ENCODE results near the gene GAS1.

Gene GAS1, protein sequence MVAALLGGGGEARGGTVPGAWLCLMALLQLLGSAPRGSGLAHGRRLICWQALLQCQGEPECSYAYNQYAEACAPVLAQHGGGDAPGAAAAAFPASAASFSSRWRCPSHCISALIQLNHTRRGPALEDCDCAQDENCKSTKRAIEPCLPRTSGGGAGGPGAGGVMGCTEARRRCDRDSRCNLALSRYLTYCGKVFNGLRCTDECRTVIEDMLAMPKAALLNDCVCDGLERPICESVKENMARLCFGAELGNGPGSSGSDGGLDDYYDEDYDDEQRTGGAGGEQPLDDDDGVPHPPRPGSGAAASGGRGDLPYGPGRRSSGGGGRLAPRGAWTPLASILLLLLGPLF

DNA sequence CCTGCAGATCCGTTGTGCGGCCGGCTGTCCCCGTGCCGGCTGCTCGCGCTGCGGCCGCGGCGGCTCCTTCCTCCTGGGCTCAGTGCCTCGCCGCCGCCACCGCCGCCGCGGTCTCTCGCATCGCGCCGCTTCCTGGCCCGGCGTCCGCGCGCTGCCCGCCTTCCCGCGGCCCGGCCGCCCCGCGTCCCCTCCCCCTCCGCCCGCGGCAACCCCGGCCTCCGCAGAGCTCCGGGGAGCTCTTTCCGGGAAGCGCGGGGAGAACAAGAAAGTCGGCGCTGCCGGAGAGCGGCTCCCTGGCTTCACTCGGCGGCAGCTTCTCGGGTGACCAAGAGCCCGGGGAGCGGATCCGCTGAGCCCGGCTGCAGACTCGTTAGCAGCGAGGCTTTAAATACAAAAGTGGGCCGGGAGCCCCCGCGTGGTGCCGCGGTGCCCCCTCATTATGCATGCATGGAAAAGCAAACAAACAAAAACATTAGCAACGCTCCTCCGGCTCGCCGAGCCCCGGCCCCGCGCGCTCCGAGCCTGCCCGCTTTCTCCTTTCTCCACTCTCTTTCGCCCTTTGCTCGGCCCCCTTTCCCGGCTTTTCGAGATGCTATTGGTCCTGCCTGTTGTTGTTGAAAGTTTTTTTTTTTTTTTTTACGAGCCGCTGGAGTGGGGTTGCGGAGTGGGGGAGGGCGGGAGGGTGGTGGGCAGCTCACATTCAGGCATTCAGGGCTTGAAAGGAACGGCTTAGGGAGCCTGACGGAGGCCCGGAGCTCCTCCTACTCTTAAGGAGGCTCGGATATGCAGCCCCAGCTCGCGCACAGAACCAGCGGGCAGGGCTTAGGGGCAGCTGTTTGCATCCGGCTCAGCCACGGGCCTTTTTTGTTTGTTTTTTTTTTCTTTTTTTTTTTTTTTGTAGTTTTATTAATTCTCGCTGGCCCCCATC lies at the start of gene GAS1:
Gene GAS1, minus strand, starts transcription at position 361 of the 928 bp plus-strand sequence. CDS start 727 bp downstream, outside the sequence.
- DNase-seq, result peak; percentile 44

DNA sequence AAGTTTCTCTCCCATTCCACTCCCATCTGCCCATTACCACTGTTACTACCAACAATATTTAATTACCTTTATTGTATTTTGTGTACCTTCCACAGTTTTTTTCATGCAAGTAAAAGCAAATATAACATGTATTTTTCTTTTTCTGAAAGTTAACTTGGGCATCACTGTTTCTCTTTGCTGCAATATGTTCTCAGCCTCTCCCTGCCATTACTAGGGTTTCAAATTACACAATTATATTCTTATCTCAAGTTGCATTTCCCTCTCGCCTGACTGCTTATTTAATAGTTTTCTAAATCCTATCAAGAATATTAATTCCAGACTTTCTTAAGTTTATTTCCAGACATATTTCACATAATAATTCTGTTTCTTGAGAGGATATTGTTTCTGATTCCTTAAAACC lies 46.9 kb upstream of the GAS1 start:
- no peak for DNase-seq

DNA sequence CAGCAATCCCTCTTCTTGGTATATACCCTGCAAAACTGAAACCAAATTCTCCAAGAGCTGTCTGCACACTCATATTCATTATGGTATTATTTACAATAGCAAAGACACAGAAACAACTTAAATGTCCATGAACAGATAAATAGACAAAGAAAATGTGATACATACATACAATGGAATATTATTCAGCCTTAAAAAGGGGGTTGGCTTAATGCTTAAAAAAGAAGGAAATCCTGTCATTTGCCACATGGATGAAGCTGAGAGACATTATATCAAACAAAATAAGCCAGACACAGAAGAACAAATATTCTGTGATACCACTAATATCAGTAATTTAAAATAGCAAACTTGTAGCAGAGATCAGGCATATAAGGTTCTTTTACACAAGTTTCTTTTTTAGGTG lies 46.5 kb upstream of the GAS1 start:
- no peak for DNase-seq

DNA sequence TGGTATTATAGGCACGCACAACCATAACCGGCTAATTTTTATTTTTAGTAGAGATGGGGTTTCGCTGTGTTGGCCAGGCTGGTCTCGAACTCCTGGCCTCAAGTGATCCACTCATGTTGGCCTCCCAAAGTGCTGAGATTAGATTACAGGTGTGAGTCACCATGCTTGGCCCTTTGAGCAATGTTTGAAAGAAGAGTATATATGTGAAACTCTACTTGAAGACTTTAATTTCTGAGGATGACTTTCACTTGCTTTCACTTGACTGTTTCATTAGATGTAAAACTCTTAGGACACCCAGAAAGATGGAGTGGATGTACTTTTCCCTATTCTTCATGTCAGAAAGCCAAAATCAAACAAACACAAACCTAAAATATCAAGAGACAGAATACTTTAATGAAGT lies 43.8 kb upstream of the GAS1 start:
- DNase-seq, result no peak

DNA sequence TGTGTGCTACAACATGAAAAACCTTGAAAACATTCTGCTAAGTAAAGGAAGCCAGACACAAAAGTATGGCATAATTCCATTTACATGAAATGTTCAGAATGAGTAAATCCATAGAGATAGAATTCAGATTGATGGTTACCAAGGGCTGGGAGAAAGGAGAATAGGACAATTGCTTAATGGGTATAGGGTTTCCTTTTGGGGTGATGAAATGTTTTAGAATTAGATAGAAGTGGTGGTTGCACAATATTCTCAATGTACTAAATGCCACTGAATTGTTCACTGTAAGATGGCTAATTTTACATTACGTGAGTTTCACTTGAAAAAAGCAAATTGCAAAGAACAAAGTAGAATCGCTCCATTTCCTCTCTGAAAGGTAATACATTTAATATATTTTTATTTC lies 43.0 kb upstream of the GAS1 start:
- no peak for DNase-seq

DNA sequence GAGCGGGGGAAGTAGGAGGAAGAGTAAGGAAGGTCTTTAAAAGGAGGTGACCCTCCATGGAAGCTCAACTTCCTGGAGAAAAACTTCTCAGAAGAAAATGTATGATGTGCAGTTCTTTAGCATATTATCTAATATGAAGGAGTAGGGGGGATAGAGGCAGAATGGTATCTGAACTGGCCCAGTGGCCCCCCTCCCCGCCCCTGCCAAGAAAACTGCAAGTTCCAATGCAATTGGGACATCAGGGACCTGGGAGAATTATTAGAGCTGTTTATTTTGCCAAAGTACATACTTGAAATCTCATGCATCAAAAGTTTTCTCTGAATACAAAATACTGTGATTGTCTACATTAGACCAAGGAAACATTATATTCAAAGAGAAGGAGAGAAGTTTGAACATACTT lies 40.6 kb upstream of the GAS1 start:
- DNase-seq, result no peak

DNA sequence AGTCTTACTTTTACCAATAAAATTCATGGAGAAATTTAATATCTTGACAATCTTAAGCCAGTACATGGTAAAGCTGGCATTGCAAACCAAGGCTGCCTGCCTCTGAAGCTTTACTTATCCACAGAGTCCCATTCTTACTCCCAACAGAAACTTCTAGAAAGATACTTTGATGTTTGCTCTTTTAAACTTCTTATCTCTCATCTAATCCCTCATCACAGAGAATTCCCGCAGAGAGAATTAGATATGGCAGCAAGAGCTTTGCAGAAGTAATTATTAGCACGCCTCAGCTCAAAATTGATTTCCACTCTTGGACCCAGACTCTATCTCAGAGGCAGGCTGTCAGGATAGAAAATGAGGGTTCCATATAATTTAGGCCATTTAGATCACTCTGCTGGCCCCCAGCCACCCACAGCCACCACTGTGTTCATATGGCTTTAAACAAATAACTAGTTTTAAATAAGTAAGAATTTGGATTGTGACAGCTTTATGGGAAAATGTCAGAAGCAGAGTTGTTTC lies 37.9 kb upstream of the GAS1 start:
- no peak for DNase-seq

DNA sequence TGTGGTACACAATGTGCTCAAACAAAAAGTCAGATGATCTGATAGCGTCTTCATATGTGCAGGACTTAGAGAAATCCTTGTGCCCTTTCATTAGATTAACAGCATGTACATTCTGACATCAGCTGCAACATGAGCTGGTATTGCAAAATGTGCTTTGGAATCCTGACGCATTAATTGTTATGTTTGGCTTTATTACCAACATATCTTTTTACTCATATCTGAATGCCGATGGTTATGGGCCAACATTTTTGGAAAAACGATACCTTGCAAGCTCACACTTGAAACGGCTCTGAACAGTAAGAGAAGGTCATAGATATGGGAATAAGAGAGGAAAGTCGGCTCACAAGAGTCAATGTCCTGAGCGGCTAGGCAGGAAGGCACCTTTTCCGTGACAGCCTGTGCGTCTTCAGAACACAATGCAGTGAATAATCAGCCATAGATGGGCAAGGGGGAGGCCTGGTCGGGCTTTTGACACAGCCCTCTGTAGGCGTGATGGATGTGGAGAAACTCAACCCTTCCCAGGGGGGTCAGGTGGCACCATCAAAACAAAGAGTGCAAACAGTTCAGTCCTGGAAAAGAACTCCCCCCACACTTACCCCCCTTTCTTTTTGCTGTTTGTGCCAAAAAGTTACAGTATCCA lies 36.4 kb upstream of the GAS1 start:
- DNase-seq, result no peak

DNA sequence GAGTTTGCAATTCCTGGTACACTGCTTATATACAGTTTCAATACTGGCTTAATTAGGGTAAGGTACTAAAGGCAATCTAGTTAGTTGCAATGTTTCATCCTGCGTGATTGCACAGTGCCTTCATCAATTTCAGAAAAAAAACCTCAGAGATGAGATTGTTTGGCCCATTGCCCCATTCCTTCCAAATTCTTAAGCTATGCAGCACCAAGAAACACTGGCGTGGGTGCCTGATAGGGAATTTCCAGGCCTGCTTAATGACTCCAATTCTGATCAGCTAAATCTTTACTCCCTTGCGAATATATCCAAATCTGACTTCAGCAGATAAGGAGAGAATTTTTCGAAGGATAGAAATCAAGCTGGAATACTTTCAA lies 35.9 kb upstream of the GAS1 start:
- DNase-seq, result no peak

DNA sequence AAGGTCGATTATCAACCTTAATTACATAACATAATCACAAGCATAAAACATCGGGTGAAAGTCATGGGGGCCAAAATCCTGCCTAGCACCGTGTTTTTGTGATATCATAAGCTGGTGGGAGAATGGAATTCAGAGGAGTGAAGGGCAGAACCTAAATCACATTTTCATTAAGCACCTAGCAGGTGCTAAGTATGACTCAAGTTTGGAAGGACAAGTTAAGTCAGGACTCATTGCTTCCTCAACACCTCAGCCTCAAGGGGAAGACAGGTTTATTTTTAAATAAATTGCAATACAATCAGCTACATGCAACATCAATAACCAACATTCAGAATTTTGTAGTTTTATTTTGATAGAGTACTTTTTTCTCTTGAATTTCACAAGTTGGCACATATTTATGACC lies 33.5 kb upstream of the GAS1 start:
- no peak for DNase-seq

DNA sequence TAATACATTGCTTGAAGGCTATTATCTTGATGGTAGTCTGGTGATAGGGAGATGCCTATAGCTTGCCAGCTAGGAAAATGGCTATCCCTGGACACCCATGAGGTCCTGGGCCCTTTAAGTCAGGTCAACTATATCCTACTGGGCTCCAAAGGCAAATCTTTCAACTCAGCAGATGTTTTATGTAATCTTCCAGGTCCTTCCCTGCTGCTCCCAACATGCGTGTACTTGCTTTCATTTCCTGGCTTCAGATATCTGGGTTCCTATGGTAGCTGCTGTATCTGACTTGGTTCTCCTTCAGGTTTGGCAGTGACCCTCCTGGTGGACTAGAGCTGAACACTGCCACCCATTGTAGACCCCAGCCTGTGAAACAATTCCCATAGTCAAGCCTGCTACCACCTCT lies 32.4 kb upstream of the GAS1 start:
- no peak for DNase-seq

DNA sequence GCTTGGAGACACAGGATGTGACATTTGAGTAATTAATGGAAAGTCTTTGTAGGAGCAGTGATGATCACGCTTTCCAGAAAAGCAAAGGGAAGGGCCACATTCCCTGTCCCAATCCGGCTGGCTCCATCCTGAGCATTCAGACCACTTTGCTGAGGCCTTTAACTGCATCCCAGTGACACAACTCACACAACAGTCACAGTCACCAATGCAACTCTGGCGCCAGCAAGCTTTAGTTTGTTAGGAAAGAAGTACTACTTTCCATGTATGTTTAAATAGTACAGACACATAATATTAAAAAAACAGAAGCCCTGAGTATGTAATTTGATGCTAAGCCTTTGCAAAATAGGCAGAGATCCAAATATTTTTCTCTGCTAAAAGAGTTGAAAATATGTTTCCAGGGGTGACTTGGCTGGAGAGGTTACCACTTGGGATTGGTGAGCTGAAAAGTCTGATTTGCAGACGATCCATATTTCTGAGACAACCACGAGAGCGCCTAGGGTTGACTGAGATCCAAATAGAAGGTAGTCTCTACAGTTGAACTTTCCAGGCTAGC lies 31.7 kb upstream of the GAS1 start:
- DNase-seq, result no peak

DNA sequence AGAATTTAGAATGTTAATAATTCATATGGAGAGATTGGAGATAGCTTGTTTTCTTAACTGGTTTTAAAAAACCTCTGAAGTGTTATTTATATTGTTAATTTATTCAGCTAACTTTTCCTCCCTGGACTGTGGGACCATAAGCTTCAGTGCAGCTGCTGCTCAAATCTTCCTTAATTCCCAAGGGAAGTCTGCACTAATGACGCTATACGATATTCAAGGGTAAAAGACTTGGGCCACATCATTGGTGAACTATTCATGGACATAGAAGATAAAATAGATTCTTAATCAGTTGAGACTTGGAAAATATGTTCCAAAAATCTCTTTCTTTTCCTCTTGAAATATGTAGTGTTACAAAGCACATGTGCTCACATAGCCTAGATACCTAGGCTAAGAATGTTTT lies 31.1 kb upstream of the GAS1 start:
- no peak for DNase-seq

DNA sequence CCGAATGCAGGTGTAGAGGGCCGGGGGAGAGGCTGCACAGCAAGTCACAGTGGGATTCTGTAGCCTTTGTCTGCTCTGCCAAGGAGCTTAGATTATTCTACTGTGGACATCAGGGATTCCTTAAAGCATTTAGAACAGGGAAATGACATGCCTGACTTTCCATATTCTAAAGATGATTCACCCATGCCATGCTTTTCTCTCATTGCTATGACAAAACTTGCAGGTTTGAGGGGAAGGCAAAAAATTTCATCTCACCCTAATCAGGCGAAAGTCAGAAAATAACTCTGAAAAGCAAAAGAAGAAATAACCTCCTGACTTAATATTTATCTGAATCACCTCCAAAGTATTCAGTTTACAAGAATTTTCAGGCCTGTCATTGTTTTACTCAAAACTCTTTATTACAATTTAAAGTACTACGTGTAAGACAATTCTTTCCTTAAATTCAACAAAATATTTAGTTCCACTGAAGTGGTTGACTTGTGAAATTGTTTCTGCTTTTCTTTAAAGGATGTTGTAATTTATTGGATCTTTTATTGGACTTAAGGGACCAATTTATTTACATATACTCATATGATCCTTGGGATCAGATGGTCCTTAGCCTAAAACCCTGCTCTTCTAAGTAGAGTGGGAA lies 30.0 kb upstream of the GAS1 start:
- no peak for DNase-seq

DNA sequence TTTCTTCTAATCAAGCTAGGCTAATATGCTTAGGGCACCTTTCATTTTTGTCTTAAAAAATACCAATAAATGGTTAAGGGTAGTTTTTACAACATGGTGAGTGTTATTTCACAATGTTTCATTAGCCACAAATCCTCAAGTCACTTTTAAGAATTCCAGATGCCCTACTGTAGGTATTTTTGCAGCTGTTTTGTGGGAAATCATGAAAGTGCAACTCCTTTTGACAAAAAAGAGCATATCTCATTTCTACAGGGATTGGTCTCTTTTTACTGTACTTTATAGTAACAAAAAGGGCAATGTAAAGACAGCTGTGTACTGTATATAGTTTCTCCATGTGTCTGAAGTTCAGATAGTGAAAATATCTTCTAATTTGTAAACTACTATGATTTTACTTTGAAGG lies 28.3 kb upstream of the GAS1 start:
- no peak for DNase-seq

DNA sequence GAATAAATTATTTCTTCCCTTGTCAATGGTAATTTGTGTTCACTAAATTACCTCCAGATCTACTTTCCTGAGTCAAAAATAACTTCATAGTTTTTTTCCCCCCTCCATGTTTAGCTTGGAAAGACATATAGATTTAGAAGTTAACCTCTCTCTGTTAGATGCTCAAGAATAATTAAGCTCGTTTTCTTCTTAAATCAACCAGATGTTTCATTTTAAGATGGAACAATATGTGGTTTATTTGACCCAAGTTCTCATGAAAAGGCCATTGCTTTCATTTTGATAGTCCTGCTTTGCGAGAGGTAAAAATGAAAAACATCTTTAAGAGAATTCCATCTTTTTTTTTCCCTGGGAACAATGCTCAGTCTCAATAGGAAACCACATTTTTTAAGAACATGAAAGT lies 27.7 kb upstream of the GAS1 start:
- no peak for DNase-seq

DNA sequence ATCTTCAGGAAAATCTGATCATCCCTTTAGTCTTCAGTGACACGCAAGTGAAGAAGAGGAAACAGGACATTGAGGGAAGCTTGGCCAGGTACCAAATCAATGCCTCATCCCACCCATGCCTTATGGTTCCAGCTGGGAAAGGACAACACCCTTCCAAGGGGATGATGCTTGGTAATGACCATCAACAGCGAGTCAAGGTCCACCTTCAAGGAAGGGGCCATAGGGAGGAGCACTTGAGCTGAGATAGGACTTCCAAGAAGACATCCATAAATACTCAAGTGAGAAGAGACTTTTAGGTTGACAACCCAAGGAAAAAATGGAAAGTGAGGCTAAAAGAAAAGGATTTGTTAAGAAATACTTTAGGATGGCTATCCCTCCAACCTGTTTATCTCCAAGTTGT lies 27.1 kb upstream of the GAS1 start:
- DNase-seq, result no peak

DNA sequence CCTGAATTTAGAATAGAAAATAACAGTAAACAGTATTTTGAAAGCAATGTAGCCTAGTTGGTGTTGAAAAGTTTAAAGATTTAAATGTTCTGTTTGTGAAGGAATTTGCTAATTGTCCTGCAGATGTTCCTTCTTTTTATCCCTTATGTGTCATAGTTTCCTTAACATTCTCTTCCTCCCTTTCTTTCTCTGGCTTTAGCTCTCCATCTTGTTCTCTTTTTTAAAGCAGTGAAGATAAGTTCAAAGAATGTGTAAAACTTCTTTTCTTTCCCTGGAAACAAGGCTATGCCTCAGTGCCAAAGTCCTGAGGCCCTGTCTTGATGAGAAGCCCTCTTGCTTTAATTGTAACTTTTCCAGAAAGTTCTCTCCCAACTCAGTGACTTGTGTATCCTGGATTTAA lies 24.4 kb upstream of the GAS1 start:
- no peak for DNase-seq

DNA sequence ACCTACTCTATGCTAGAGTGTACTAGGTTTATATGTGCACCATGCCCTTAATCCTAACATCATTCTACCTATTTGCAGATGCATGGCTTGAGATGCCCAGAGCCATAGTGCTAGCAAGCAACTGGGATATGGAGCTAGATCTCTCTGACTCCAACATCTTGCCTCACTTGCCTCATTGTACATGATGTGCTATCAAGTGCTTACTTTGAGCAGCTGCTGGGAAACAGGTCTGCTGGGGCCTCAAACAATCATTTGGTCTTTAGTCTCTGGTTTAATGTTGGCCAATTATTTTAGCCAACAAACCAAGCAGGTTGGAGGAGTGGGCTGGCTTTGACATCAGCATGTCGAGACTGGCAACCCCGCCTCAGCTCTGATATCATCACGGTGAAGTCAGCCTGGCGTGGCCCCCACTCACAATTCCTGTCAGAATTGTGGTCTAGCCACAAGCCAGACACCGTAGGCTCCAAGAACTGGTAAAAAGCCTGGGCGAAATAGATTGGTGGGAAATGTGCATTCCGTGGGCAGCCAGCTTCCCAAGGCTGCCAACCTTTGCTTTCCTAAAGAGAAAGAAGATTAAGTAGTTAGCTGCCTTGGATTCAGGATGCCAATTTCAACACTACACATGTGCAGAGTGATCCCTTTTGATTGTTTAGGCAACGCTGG lies 21.1 kb upstream of the GAS1 start:
- DNase-seq, result no peak

DNA sequence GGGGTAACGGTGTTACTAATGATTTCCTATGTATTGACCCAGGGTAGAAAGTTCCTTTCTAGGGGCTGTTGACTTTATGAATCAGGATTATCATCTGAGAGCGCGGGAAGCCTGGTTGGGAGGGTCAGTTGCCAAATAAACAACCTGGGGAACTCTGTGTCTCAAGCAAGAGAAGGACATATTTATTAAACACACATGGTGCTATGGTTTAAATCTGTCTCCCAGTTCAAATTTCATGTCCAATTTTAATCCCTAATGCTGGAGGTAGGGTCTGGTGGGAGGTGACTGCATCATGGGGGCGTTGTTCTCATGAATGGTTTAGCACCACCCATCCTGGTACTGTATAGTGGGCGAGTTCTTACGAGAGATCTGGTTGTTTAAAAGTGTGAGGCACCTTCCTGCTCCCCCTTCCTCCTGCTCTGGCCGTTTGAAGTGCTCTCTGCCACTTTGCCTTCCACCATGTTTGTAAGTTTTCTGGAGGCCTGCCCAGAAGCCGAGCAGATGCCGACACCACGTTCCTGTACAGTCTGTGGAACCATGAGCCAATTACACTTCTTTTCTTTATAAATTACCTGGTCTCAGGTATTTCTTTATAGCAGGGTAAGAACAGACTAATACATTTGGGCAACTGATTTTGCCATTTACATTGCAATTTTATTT lies 19.7 kb upstream of the GAS1 start:
- no peak for DNase-seq

DNA sequence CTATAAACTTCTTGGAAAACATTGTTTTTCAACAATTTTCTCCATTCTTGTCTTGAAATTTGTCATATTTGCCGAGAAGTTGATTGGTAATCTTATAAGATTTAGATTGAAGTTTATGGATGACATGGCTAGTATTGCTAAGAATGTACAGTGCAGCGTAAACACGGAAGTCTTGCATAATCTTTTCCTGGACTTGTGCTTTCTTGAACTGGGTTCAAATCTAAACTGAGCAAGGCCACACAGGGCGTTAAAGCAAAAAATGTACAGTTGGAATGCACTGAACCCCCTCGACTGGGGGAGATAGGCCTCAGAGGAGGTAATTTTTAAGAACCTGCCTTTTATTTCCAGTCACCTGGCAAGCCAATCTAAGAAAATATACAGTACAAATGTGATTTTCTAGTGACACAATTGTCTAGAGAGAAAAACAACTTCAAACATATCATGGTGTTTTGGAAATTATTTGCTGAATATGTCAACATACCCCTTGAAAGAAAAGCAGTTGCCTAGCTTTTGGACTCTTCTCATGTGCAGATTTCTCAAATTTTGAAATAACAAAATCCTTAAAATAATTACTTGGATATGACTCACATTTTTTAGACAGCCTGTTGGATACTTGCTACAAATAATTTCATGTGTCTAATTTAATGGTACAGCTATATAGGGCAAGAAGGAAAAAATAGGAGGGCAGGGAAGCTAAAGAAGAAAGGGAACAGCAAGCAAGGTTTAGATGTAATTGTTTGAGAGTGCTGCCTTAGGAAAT lies 18.5 kb upstream of the GAS1 start:
- no peak for DNase-seq
